Parathyroid adenoma (tissue), 2 donors: Measurements from ENCODE around the gene TMEM225.

Experiments
- H2AFZ ChIP-seq: fragments of 300-600 bp; sonication (generic); one replicate; pipeline ENCODE4 v1.7.0; 2017; ENCODE audit warnings: antibody characterized with exemption, mild to moderate bottlenecking
- H3K27ac ChIP-seq: fragments of 300-600 bp; sonication (generic); one replicate; pipeline ENCODE4 v1.7.0; 2017
- H3K27me3 ChIP-seq: fragments of 300-600 bp; sonication (generic); one replicate; pipeline ENCODE4 v1.7.0; 2017; ENCODE audit warnings: low read length; ENCODE audit not compliant: control insufficient read depth, insufficient read depth
- H3K36me3 ChIP-seq: fragments of 300-600 bp; sonication (generic); one replicate; pipeline ENCODE4 v1.7.0; 2017; ENCODE audit warnings: low read length; ENCODE audit not compliant: control insufficient read depth, insufficient read depth
- H3K4me1 ChIP-seq: fragments of 300-600 bp; sonication (generic); one replicate; pipeline ENCODE4 v1.7.0; 2017; ENCODE audit warnings: control low read depth
- H3K4me2 ChIP-seq: fragments of 300-600 bp; sonication (generic); one replicate; pipeline ENCODE4 v1.7.0; 2017; ENCODE audit warnings: low read length
- H3K4me3 ChIP-seq: fragments of 300-600 bp; sonication (generic); one replicate; pipeline ENCODE4 v1.7.0; 2017; ENCODE audit warnings: low read depth, low read length
- H3K79me2 ChIP-seq: fragments of 300-600 bp; sonication (generic); one replicate; pipeline ENCODE4 v1.7.0; 2017; ENCODE audit warnings: control low read depth
- H3K9ac ChIP-seq: fragments of 300-600 bp; sonication (generic); one replicate; pipeline ENCODE4 v1.7.0; 2017; ENCODE audit warnings: mild to moderate bottlenecking
- H3K9me3 ChIP-seq: fragments of 300-600 bp; sonication (generic); one replicate; pipeline ENCODE4 v1.7.0; 2017; ENCODE audit warnings: low read length; ENCODE audit not compliant: control insufficient read depth
- TF ChIP-seq, protein P1 (sequence below): fragments of 300-600 bp; sonication (generic); IDR thresholded peaks from one replicate; pipeline ENCODE4 v1.7.0; 2017; ENCODE audit warnings: antibody characterized with exemption, mild to moderate bottlenecking
- donor health status: primary hyperparathyroidism.

The TMEM225 gene

DNA sequence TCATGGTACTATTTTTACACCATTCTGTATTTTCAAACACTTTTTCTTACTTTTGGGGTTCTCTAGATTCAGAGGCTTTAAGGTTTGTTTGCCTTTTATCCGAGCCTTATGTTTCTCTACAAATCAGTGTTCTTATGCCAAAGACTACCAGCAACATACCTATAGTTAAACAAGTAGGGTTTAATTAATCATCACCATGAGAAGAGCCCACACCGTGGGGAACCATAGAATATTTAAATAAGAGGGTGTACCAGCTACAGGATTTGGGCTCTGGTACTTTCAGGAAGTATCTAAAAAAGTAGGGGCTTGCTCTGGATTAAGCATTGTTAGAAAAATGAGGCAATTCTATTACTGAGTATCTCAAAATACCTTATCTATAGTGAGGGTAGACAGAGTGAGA is 25.7 kb downstream of the TMEM225 start:
- no peak overlapping the region for H2AFZ ChIP-seq
- no peak overlapping the region for H3K9ac ChIP-seq
- no peaks in the 10 kb centered on the region for H3K27me3 ChIP-seq
- TF ChIP-seq, protein P1, sequence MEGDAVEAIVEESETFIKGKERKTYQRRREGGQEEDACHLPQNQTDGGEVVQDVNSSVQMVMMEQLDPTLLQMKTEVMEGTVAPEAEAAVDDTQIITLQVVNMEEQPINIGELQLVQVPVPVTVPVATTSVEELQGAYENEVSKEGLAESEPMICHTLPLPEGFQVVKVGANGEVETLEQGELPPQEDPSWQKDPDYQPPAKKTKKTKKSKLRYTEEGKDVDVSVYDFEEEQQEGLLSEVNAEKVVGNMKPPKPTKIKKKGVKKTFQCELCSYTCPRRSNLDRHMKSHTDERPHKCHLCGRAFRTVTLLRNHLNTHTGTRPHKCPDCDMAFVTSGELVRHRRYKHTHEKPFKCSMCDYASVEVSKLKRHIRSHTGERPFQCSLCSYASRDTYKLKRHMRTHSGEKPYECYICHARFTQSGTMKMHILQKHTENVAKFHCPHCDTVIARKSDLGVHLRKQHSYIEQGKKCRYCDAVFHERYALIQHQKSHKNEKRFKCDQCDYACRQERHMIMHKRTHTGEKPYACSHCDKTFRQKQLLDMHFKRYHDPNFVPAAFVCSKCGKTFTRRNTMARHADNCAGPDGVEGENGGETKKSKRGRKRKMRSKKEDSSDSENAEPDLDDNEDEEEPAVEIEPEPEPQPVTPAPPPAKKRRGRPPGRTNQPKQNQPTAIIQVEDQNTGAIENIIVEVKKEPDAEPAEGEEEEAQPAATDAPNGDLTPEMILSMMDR = no peak
- H3K79me2 ChIP-seq = no peaks in the 10 kb centered on the region
- H3K27ac ChIP-seq = no peak overlapping the region
- no peaks in the 10 kb centered on the region for H3K9me3 ChIP-seq
- H3K4me3 ChIP-seq = no peak overlapping the region
- no peaks in the 10 kb centered on the region for H3K36me3 ChIP-seq
- H3K4me1 ChIP-seq = no peaks in the 10 kb centered on the region
- no peak overlapping the region for H3K4me2 ChIP-seq

DNA sequence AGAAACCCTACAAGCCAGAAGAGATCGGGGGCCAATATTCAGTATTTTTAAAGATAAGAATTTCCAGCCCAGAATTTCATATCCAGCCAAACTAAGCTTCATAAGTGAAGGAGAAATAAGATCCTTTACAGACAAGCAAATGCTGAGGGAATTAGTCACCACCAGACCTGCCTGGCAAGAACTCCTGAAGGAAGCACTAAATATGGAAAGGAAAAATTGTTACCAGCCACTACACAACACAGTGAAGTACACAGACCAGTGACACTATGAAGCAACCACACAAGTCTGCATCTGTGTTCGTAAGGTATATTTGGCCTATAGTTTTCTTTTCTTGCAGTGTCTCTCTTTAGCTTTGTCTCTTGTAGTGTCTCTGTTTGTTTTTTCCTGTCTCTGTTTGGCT is 29.0 kb downstream of the TMEM225 start:
- TF ChIP-seq, protein P1 = no peak

DNA sequence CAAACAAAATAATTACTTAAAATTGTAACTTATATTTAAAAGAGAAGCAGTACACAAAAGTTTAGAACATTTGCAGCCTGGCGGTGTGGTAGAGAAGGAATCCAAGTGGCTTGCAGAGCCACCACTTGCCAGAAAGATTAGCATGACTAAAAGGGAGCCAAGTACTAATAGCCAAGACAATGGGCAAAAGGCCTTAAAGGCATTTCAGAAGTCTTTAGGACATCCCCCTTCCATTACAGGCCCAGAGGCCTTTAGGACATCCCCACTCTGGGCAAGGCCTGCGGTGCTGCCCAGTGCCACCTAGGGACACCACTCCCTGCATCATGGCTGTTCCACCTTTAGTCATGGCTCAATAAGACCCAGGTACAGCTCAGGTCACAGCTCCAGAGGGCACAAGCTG is 32.4 kb downstream of the TMEM225 start:
- Histone ChIP-seq H3K9ac (no peak overlapping the region), H3K4me1 (no peaks in the 10 kb centered on the region), H3K79me2 (no peaks in the 10 kb centered on the region), H2AFZ (no peak overlapping the region), H3K27ac (no peak overlapping the region), H3K4me2 (no peak overlapping the region), H3K36me3 (no peaks in the 10 kb centered on the region), H3K9me3 (no peaks in the 10 kb centered on the region), H3K27me3 (no peaks in the 10 kb centered on the region), H3K4me3 (no peak overlapping the region)
- TF ChIP-seq, protein P1 = no peak

More for the DNA sequence above, 29.0 kb downstream of the TMEM225 start:
- Histone ChIP-seq H2AFZ (no peak overlapping the region), H3K4me1 (no peaks in the 10 kb centered on the region), H3K9me3 (no peaks in the 10 kb centered on the region), H3K36me3 (no peaks in the 10 kb centered on the region), H3K27ac (no peak overlapping the region), H3K4me2 (no peak overlapping the region), H3K4me3 (no peak overlapping the region), H3K27me3 (no peaks in the 10 kb centered on the region), H3K9ac (no peak overlapping the region), H3K79me2 (no peaks in the 10 kb centered on the region)

DNA sequence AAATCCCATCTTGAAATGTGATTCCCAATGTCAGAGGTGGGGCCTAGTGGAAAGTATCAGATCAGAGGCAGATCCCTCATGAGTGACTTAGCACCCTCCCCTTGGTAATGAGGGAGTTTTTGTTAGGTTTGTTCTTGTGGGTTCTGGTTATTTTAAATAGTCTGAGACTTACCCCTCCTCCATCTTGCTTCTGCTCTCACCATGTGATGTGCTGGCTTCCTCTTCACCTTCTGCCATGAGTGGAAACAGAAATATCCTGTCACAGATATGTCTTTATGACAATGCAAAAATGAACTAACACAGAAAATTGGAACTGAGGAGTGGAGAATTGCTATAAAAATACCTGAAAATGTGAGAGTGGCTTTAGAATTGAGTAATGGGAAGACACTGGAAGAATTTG is 33.1 kb downstream of the TMEM225 start:
- no peaks in the 10 kb centered on the region for H3K27me3 ChIP-seq
- H3K79me2 ChIP-seq = no peaks in the 10 kb centered on the region
- no peaks in the 10 kb centered on the region for H3K4me1 ChIP-seq
- no peak overlapping the region for H2AFZ ChIP-seq
- H3K4me3 ChIP-seq = no peak overlapping the region
- no peak overlapping the region for H3K27ac ChIP-seq
- no peaks in the 10 kb centered on the region for H3K36me3 ChIP-seq
- H3K9me3 ChIP-seq = no peaks in the 10 kb centered on the region
- H3K4me2 ChIP-seq = no peak overlapping the region
- H3K9ac ChIP-seq = no peak overlapping the region
- TF ChIP-seq, protein P1 = no peak

DNA sequence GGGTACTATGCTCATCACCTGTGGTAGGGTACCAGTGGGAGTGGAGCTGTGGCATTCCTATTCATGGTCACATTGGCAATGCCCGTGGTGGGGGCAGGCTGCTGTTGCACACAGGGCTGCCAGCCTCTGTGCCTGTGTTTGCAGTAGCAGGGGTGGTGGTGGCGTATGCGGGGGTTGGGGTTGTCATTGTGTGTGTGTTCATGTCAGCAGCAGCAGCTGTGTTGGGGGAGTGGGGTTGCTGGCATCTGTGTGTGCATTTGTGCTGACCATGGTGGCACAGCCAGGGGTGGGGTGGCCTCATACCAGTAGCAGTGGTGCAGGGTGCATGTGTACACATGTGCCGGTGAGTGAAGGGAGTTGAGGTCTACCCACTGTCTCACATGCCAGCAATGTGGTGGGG is 34.4 kb downstream of the TMEM225 start:
- Histone ChIP-seq H3K4me3 (no peak overlapping the region), H3K9me3 (no peaks in the 10 kb centered on the region), H3K4me2 (no peak overlapping the region), H3K4me1 (no peaks in the 10 kb centered on the region), H3K36me3 (no peaks in the 10 kb centered on the region), H3K27ac (no peak overlapping the region), H3K27me3 (no peaks in the 10 kb centered on the region), H3K79me2 (no peaks in the 10 kb centered on the region), H2AFZ (no peak overlapping the region), H3K9ac (no peak overlapping the region)
- TF ChIP-seq, protein P1 = no peak
